HCT116 (cell line): ENCODE results near the gene AGBL3. TPM values are rescaled to one million over a fixed set of nuclear protein-coding genes. Genes with fewer than 3 reads are reported as not detected.

Source experiments
- ATAC-seq: fragments of 200-7000 bp; cut with Tn5 transposase; 2 replicates; pipeline ENCODE4 v1.9.1; 2020; ENCODE audit warnings: mild to moderate bottlenecking, moderate library complexity
- Bru-seq: library from RNA; stranded (reverse); fragments of 400-500 nt; gene quantifications from one replicate; lab custom pipeline; 2021; lab: Mats Ljungman, UMichigan
- BruChase-seq, 2 experiments: library from RNA; stranded (reverse); fragments of 400-500 nt; gene quantifications; one replicate each; lab custom pipeline; 2021; lab: Mats Ljungman, UMichigan
- BruUV-seq: library from RNA; stranded (reverse); fragments of 400-500 nt; replicated peaks from 2 replicates; lab custom pipeline; 2021; lab: Mats Ljungman, UMichigan
- CTCF ChIA-PET: fragments of 300-600 bp; sonication (Branson Sonifier 250); formaldehyde crosslinking; loops from one replicate; lab custom pipeline; 2021; ENCODE audit warnings: antibody characterized with exemption; lab: Charles Lee
- POLR2A ChIA-PET: fragments of 300-600, 350-600 bp; sonication (Branson Sonifier 250); formaldehyde crosslinking; loops from one replicate; lab custom pipeline; 2021; ENCODE audit warnings: antibody characterized with exemption; lab: Charles Lee
- RAD21 ChIA-PET, 2 experiments: fragments of 300-600 bp; sonication (Branson Sonifier 250); formaldehyde crosslinking; loops; one replicate each; lab custom pipeline; 2023; ENCODE audit warnings: low total read pairs in 2 of 2; ENCODE audit not compliant: uncharacterized antibody in 2 of 2, unreplicated experiment in 2 of 2, low non-redundant PET in 1 of 2; lab: Charles Lee
- DNase-seq: peaks from one replicate; pipeline ENCODE4 v3.0.0-alpha.2; 2010; ENCODE audit warnings: low read depth, low spot score
- H2AFZ ChIP-seq: fragments of 200-600 bp; shearing (Covaris generic), sonication (generic); 2 replicates; pipeline ENCODE4 v1.6.1; 2017; ENCODE audit warnings: low read depth, mixed run types, mixed read lengths, antibody characterized with exemption, low read length; ENCODE audit not compliant: poor library complexity, severe bottlenecking
- H3K27ac ChIP-seq: 2 replicates; pipeline ENCODE4 v1.5.1; 2012; ENCODE audit warnings: low read depth, low read length
- H3K27me3 ChIP-seq: fragments of 200-600 bp; sonication (generic); 2 replicates; pipeline ENCODE4 v1.6.1; 2016; ENCODE audit warnings: mixed run types, low read length, mixed read lengths; ENCODE audit not compliant: insufficient read depth
- H3K36me3 ChIP-seq, 2 experiments: fragments of 200-500 bp in 1 of 2; fragments of 200-600 bp in 1 of 2; sonication (Bioruptor generic) in 1 of 2; sonication (generic) in 1 of 2; 2 replicates each; pipeline versions ENCODE4 v1.5.1 to v1.6.1; 2014 to 2016; ENCODE audit warnings: low read length in 2 of 2, inconsistent platforms in 1 of 2, mixed read lengths in 1 of 2, mixed run types in 1 of 2; ENCODE audit not compliant: insufficient read depth in 2 of 2, control insufficient read depth in 1 of 2
- H3K4me1 ChIP-seq, 2 experiments: fragments of 200-600 bp in 1 of 2; sonication (generic) in 1 of 2; 2 replicates each; pipeline versions ENCODE4 v1.5.1 to v1.6.1; 2012 to 2017; ENCODE audit warnings: low read length in 2 of 2, inconsistent platforms in 1 of 2, mild to moderate bottlenecking in 1 of 2, mixed read lengths in 1 of 2, mixed run types in 1 of 2, moderate library complexity in 1 of 2; ENCODE audit not compliant: insufficient read depth in 2 of 2, control insufficient read depth in 1 of 2
- H3K4me2 ChIP-seq: fragments of 200-600 bp; sonication (generic); 2 replicates; pipeline ENCODE4 v1.6.1; 2017; ENCODE audit warnings: mixed run types, low read length, mixed read lengths
- H3K4me3 ChIP-seq, 2 experiments: fragments of 200-600 bp in 1 of 2; sonication (generic) in 1 of 2; replicated peaks in 1 of 2; 2 replicates each; pipeline ENCODE4 v1.5.1; 2011 to 2016; ENCODE audit warnings: low read length in 2 of 2, control low read depth in 1 of 2, low read depth in 1 of 2, mild to moderate bottlenecking in 1 of 2, mixed read lengths in 1 of 2, mixed run types in 1 of 2
- H3K79me2 ChIP-seq: fragments of 200-600 bp; sonication (generic); 2 replicates; pipeline ENCODE4 v1.6.1; 2017; ENCODE audit warnings: mild to moderate bottlenecking, mixed run types, low read length, moderate library complexity, mixed read lengths; ENCODE audit not compliant: insufficient read depth
- H3K9ac ChIP-seq: fragments of 200-600 bp; sonication (generic); 2 replicates; pipeline ENCODE4 v1.6.1; 2016; ENCODE audit warnings: low read length, mixed read lengths
- H3K9me2 ChIP-seq: fragments of 200-600 bp; sonication (generic), shearing (Covaris generic); 2 replicates; pipeline ENCODE4 v1.6.1; 2017; ENCODE audit warnings: mixed run types, mild to moderate bottlenecking, moderate library complexity; ENCODE audit not compliant: insufficient read depth
- H3K9me3 ChIP-seq, 2 experiments: fragments of 200-500 bp in 1 of 2; fragments of 200-600 bp in 1 of 2; sonication (Bioruptor generic) in 1 of 2; sonication (generic) in 1 of 2; 2 replicates each; pipeline ENCODE4 v1.6.1; 2014 to 2017; ENCODE audit warnings: low read length in 2 of 2, mixed read lengths in 2 of 2, inconsistent platforms in 1 of 2, low read depth in 1 of 2, mild to moderate bottlenecking in 1 of 2, mixed run types in 1 of 2, moderate library complexity in 1 of 2; ENCODE audit not compliant: control insufficient read depth in 1 of 2, insufficient read depth in 1 of 2
- H4K20me1 ChIP-seq: fragments of 200-600 bp; sonication (generic), shearing (Covaris generic); 2 replicates; pipeline ENCODE4 v1.6.1; 2017; ENCODE audit warnings: mixed run types, mild to moderate bottlenecking, moderate library complexity; ENCODE audit not compliant: insufficient read depth
- ATF3 ChIP-seq: IDR thresholded peaks from 2 replicates; pipeline ENCODE4 v1.6.1; 2012
- CBX3 ChIP-seq: IDR thresholded peaks from 2 replicates; pipeline ENCODE4 v1.6.1; 2012; ENCODE audit warnings: low read depth
- CEBPB ChIP-seq: IDR thresholded peaks from 2 replicates; pipeline ENCODE4 v1.6.1; 2012; ENCODE audit warnings: low read depth
- CTCF ChIP-seq, 3 experiments: fragments of 200-600 bp in 1 of 3; sonication (generic) in 1 of 3; IDR thresholded peaks in 2 of 3; conservative IDR thresholded peaks in 1 of 3; 2 replicates each; pipeline ENCODE4 v1.5.1; 2012 to 2017; ENCODE audit warnings: low read depth in 2 of 3, low read length in 2 of 3, antibody characterized with exemption in 1 of 3, borderline replicate concordance in 1 of 3, control low read depth in 1 of 3, mild to moderate bottlenecking in 1 of 3, mixed read lengths in 1 of 3, mixed run types in 1 of 3, moderate library complexity in 1 of 3; ENCODE audit not compliant: insufficient read depth in 1 of 3
- EGR1 ChIP-seq: IDR thresholded peaks from 2 replicates; pipeline ENCODE4 v1.6.1; 2012; ENCODE audit warnings: low read depth
- EZH2 ChIP-seq: fragments of 200-600 bp; sonication (generic); IDR thresholded peaks from 2 replicates; pipeline ENCODE4 v1.6.1; 2017; ENCODE audit warnings: antibody characterized with exemption, mixed run types
- EZH2phosphoT487 ChIP-seq: fragments of 200-600 bp; IDR thresholded peaks from 2 replicates; pipeline ENCODE4 v1.6.1; 2018; ENCODE audit warnings: antibody characterized with exemption, borderline replicate concordance
- FOSL1 ChIP-seq: IDR thresholded peaks from 2 replicates; pipeline ENCODE4 v1.6.1; 2012; ENCODE audit warnings: low read depth
- MAX ChIP-seq: IDR thresholded peaks from 2 replicates; pipeline ENCODE4 v1.6.1; 2012
- POLR2AphosphoS5 ChIP-seq: IDR thresholded peaks from 2 replicates; pipeline ENCODE4 v1.6.1; 2011; ENCODE audit warnings: mild to moderate bottlenecking, low read depth, low read length, moderate library complexity
- RAD21 ChIP-seq: IDR thresholded peaks from 2 replicates; pipeline ENCODE4 v1.6.1; 2012; ENCODE audit warnings: low read depth, mild to moderate bottlenecking
- SRF ChIP-seq: IDR thresholded peaks from 2 replicates; pipeline ENCODE4 v1.6.1; 2012; ENCODE audit warnings: low read depth
- TCF7L2 ChIP-seq: IDR thresholded peaks from 2 replicates; pipeline ENCODE4 v1.7.0; 2011; ENCODE audit warnings: borderline replicate concordance, inconsistent platforms; ENCODE audit not compliant: insufficient read depth, insufficient read length; ENCODE audit errors: extremely low read depth
- YY1 ChIP-seq: IDR thresholded peaks from 2 replicates; pipeline ENCODE4 v1.6.1; 2011; ENCODE audit warnings: low read length, low read depth, moderate library complexity, mild to moderate bottlenecking; ENCODE audit not compliant: insufficient replicate concordance; ENCODE audit errors: extremely low read depth
- ZBTB33 ChIP-seq: IDR thresholded peaks from 2 replicates; pipeline ENCODE4 v1.6.1; 2011; ENCODE audit warnings: mild to moderate bottlenecking, low read length, moderate library complexity; ENCODE audit not compliant: insufficient replicate concordance; ENCODE audit errors: extremely low read depth
- ZNF274 ChIP-seq: fragments of 200-500 bp; sonication (Bioruptor generic); IDR thresholded peaks from 2 replicates; pipeline ENCODE4 v1.6.1; 2014; ENCODE audit warnings: mild to moderate bottlenecking, low read depth, low read length, inconsistent platforms
- intact Hi-C: fragments of 100-400 bp; cut with micrococcal nuclease; formaldehyde crosslinking; loops from 2 replicates; pipeline ENCODE4 v1.10.0; 2022
- long read RNA-seq: library from polyadenylated mRNA; unstranded; transcript quantifications from one replicate; pipeline ENCODE4 v2.0.0, GENCODE V29; 2021; ENCODE audit not compliant: unreplicated experiment
- polyA plus RNA-seq: library from polyadenylated mRNA; unstranded; fragments of >200 nt; gene quantifications from 2 replicates; pipeline ENCODE4 v1.2.1, GENCODE V29; 2012; ENCODE audit warnings: missing spikeins
- total RNA-seq: library from RNA; stranded (reverse); gene quantifications from one replicate; pipeline ENCODE4 v1.2.1, GENCODE V29; 2021; ENCODE audit not compliant: unreplicated experiment

The AGBL3 gene
- total RNA-seq = 1.9 TPM
- 0.10 and 0.19 TPM in 2 replicates for polyA plus RNA-seq
- percentile 44 among the genes with signal in this experiment for Bru-seq, nascent RNA
- BruChase-seq, experiment 1, labeled RNA remaining after a 6-hour chase = percentile 30 among the genes with signal in this experiment
- percentile 32 among the genes with signal in this experiment for BruChase-seq, experiment 2, labeled RNA remaining after a 2-hour chase
- long read RNA-seq, partial matches to known transcripts = 1 of 4 reads
- long read RNA-seq, other reads (novel, unspliced or antisense) = 3 of 4 reads

- DNase-seq = peak; percentile 95
- Histone ChIP-seq H3K9me2 (no peaks in the 10 kb centered on the region), H3K9ac (peak within 1 kb of the TSS; percentile 75), H3K79me2 (peaks cover 18% of the 10 kb centered on the region), H3K4me3 (peak within 1 kb of the TSS; percentile 76 to 83), H3K9me3 (no peaks in the 10 kb centered on the region), H3K4me1 (peaks cover 0 to 16% of the 10 kb centered on the region in 2 experiments; a peak in 2 of 4 replicates), H2AFZ (peak within 1 kb of the TSS; percentile 79), H3K27ac (peak within 1 kb of the TSS; percentile 75), H3K4me2 (peak within 1 kb of the TSS; percentile 90), H3K36me3 (0 out of 4 replicates have a peak, but pooled peaks cover 0 to 4% of the 10 kb centered on the region in 2 experiments), H4K20me1 (no peaks in the 10 kb centered on the region), H3K27me3 (no peaks in the 10 kb centered on the region)
- peak; percentile 97 for ATAC-seq
- CTCF ChIA-PET = interaction anchor here (0.9 to 4.0 kb wide), 3 partner anchors 182 to 300 kb away, joined by 3 to 18 read pairs (median 3); partner anchors contain the start of gene WDR91
- RAD21 ChIA-PET = interaction anchor here in 1 of 2 experiments (1.0 kb wide), 1 partner anchor 183 kb away, joined by 3 read pairs; no protein-coding TSS in a partner anchor
- POLR2A ChIA-PET = interaction anchor here (1.1 to 1.4 kb wide), 3 partner anchors 20 to 183 kb away, joined by 3 to 5 read pairs (median 4); no protein-coding TSS in a partner anchor
- BruUV-seq = TSS peak; percentile 67
- intact Hi-C loops = loop anchor here (1.0 kb wide), 1 partner anchor 183 kb away; no protein-coding TSS in a partner anchor
- 0 out of 2 replicates have a peak, but pooled peaks have one; percentile 18 for TF ChIP-seq EGR1
- no peak for TF ChIP-seq FOSL1
- TF ChIP-seq RAD21 = peak; percentile 50
- TF ChIP-seq CEBPB = no peak
- peak; percentile 12 for TF ChIP-seq TCF7L2
- TF ChIP-seq YY1 = peak; percentile 69
- peak; percentile 94 for TF ChIP-seq ZBTB33
- peak; percentile 64; the same call in 1 of the 2 replicates for TF ChIP-seq CBX3
- no peak; the same call in 1 of the 2 replicates for TF ChIP-seq SRF
- TF ChIP-seq ZNF274 = no peak
- TF ChIP-seq CTCF (IDR thresholded peaks at IDR 0.05 in 2 of 3, conservative IDR thresholded peaks at IDR 0.05 in 1 of 3; ENCODE audit: borderline replicate concordance in 1 of 3, insufficient read depth in 1 of 3, low read depth in 2 of 3, low read length in 2 of 3) = peak; percentile 51 to 76 (median 58); a peak in 5 of 6 replicates
- no peak for TF ChIP-seq EZH2phosphoT487
- TF ChIP-seq EZH2 = no peak
- TF ChIP-seq POLR2AphosphoS5 = peak; percentile 81
- TF ChIP-seq MAX = peak; percentile 95
- TF ChIP-seq ATF3 = no peak
Observed at GRCh38 chr7:134986363-134987251, at the start of gene AGBL3. Gene AGBL3 (plus strand): TSS chr7:134986508. CDS start chr7:134987934, 1,426 bp downstream.
